ENCODE measurements around the gene RIPK3. TPM values are rescaled to one million over a fixed set of nuclear protein-coding genes. Genes with fewer than 3 reads are reported as not detected.
"Not testable (repeated sequence)": the region's sequence is repeated elsewhere in the genome, so short reads cannot be mapped to it uniquely, and the experiment has no call there.

RIPK3 gene
- 1.4 and 1.8 TPM in 2 replicates for total RNA-seq

DNA sequence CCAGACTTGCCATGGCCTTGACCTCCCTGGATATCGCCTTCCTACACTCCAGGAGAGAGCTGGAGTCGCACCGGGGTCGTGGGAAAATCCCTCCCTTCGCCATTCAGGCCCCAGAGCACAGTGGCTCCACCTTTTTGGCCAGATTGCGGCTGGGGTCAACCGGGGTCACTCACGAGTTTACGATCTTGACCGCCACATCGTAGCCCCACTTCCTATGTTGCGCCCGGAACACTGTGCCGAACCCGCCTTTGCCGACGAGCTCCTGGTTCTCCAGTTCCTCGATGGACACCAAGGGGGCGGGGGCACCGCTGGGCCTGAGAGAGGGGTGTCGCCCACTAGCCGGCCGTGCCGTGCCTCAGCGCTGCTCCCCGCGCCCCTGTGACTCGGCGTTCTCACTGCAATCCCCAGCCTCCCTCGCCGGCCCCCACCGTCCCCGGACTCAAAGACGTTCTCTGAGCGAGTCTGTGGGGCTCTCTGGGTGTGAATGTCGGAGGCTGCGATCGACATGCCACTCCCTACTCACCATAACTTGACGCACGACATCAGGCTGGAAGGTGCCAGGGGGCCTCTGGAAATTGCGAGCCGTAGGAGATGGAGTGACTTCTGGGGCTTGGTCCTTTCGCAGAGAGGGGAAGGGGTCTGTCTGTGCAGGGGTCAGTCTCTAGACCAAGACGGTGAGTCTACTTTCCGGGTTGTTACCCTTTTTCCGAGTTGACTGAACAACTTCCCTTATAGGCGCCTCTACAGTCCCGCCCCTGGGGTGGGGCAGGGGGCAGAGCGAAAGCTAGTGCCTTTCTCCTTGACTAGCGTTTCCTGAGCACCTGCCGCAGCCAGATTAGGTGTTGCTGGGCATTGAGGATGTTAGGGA, at the start of gene RIPK3:
RIPK3 (minus strand) TSS at position 708 of the 868 bp plus-strand sequence; CDS start at position 543, 165 bp downstream.
- DNase-seq (ENCODE audit: low read depth in 2 of 2): peak in 1 of 2 donors; percentile 17

DNA sequence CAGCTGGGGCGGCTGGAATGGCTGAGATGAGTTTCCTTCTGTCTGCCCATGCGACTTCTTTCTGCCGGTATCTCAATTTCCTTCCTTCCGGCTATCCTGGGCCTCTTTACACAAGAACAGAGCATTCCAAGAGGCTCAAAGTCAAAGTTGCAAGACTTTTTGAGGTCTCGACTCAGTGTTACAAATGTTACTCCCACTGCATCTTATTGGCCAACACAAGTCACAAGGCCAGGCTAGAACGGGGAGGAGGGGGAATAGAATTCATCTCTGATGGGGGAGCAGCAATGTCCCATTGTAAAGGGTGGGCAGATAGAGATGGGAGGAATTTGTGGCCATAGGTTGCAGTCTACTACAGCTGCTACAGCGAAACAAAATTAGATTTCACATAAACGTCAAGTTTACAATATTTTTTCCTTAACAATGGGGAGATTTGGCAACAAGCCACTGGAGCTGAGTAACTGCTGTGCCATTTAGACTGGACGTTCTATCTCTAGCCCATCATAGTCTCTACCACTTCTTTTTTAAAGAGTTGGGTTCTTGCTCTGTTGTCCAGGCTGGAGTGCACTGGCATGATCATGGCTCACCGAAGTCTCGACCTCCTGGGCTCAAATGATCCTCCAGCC, 49.5 kb upstream of the RIPK3 start:
- DNase-seq (ENCODE audit: low read depth in 2 of 2): peak in 1 of 2 donors; percentile 69

DNA sequence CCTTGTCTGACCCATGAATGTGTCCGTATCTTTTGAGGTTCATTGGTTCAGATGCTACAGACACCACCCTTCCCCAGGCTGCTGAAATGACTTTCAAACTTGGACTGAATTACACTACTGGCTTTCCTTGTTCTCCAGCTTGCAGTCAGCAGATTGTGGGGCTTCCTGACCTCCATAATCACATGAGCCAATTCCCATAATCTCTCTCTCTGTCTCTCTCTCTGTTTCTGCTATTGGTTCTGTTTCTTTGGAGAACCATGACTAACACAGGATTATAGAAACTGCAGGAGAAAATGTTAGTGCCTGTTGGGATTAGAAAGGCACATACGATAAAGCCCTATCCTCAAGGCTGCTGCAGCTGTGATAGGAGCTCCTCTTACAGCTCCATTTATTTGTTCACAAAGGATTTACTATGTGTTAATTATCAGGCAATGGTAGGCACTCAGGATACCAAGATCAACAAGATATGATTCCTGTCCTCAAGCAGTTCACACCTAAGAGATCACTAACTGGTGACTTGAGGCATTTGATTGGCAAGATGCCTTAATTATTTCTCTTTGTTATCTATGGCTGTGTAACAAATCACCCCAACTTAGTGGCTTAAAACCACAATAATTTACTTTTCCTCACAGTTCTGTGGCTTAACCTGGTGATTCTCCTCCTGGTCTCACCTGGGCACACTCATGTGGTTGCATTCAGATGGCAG, 48.8 kb upstream of the RIPK3 start:
- no peak for DNase-seq (ENCODE audit: low read depth in 2 of 2)

DNA sequence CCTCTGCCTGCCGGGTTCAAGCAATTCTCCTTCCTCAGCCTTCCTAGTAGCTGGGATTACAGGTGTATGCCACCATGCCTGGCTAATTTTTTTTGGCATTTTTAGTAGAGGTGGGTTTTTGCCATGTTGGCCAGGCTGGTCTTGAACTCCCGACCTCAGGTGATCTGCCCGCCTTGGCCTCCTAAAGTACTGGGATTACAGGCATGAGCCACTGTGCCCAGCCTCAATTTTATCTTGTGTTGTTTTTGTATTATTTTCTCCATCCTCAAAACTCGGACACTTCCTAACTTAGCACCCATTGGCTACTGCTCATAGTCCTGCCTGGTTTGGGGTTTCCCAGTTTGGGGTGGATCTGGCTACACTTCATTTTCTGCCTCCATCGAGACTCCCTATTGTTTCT, 47.8 kb upstream of the RIPK3 start:
- not testable (repeated sequence) for DNase-seq (ENCODE audit: low read depth in 2 of 2)

GRCh38 chr14:24387009-24387345, 47.2 kb upstream of the RIPK3 start:
- DNase-seq (ENCODE audit: low read depth in 2 of 2): no peak

DNA sequence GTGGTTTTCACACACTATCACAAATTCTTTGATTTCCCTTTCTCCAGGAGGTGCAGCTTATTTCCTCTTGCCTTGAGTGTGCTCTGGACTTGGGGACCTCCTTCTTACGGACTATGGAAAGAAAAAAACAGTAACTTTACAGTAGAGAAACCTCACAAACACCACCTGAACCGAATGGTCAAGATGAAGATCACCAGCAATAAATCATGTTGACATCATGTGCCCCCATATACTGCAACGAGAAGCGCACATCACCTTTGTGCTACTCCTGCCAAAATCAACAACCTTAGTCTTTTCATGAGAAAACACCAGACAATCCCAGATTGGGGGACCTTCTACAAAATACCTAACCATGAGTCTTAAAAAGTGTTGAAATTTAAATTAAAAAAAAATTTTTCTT, 45.7 kb upstream of the RIPK3 start:
- DNase-seq (ENCODE audit: low read depth in 2 of 2): no peak

DNA sequence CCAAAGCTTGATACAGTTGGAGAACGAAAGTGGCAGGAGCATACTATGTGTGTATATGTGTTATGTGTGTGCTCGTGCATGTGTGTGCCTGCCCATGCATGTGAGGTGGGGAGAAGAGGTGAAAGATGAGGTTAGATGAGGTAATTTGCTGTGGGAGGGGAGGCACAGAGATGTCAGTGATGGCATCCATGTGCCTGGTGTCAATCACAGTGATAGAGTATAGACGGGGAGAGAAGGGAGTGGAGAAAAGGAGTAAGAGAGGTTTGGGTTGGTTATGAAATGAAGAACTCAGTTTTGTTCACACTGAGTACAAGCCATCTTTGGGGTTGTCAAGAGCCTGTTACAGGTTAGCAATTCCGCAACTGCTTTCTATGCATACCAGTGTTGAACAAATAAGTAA, 44.4 kb upstream of the RIPK3 start:
- no peak for DNase-seq (ENCODE audit: low read depth in 2 of 2)

GRCh38 chr14:24382064-24382371, 42.2 kb upstream of the RIPK3 start:
- DNase-seq (ENCODE audit: low read depth in 2 of 2): no peak

DNA sequence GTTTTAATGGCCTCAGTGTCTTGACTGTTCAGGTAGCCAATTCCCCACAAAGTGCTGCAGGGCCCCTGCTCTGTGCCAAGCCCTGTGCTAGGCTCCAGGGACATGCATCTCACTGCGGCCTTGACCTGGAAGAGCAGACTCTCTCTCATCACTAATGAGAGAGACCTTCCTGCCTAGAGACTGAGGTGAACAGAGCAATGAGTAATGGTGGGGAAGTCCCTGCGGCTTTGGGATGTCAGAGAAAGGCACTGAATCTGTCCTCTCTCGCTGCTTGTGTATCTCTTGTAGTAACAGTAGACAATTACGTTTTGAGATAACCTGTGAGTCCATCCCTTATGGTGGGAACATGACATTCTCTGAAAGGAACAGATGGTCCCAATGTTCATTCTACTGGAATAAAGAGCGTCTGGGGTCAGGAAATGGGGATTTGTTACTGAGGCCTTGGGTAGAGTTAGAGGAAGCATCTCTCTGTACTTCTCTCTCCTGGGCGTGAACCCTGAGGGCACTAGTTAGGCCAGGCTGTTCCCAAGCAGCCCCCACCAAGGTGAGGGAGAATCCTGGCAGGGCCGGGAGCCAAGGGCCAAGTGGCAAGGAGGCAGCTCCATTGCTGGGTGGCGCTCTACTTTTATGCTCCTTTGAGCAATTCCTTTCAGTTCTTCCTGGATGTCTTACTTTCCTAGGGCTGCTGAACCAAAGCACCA, 41.7 kb upstream of the RIPK3 start:
- DNase-seq (ENCODE audit: low read depth in 2 of 2): no peak

DNA sequence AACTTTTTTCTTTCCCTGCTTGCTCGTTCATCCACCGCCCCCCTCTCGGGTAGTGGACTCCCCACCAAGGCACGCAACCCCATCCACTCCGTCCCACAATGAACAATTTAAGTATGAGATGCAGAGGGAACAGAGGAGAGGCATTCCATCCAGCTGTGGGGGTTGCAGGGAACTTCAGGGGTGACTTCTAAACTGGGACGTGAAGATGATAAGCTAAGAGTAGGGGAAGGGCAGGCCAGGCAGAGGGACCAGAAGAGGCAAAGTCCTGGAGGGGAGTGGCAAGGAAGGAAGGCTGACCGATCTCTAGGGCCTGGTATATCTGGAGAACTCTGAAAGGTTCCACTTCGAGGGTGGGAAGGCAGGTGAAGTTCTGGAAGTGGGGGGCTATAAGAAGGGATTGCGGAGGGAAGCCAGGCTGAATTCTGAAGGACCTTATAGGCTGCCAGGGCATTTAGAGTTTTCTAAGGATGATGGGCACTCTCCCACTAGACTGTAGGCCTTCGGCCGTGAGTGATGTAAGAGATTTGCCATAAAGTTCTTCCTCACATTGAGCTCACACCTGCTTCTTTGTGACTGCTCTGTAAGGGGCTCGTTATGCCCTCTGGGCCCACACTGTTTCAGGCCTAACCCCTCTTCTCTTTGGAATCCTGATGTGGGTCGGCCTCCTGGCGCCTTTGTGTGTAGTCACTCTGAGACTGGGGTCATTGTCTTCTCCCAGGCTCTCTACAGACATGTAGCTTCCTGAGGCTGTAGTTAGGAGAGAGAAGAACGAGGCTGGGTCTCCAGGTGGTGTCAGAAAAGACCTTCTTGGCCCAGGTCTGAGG, 40.3 kb upstream of the RIPK3 start:
- no peak for DNase-seq (ENCODE audit: low read depth in 2 of 2)

GRCh38 chr14:24378981-24379906, 39.5 kb upstream of the RIPK3 start:
- DNase-seq (ENCODE audit: low read depth in 2 of 2): no peak

- no peak for DNase-seq (ENCODE audit: low read depth in 2 of 2)
Measured at GRCh38 chr14:24378327-24378726, 38.5 kb upstream of the RIPK3 start.

- DNase-seq (ENCODE audit: low read depth in 2 of 2): no peak
Measured at GRCh38 chr14:24377657-24378056, 37.9 kb upstream of the RIPK3 start.

GRCh38 chr14:24377126-24377525, 37.3 kb upstream of the RIPK3 start:
- DNase-seq (ENCODE audit: low read depth in 2 of 2): no peak

- no peak for DNase-seq (ENCODE audit: low read depth in 2 of 2)
Measured at GRCh38 chr14:24376448-24377070, 36.8 kb upstream of the RIPK3 start.

GRCh38 chr14:24372701-24373416, 33.1 kb upstream of the RIPK3 start:
- DNase-seq (ENCODE audit: low read depth in 2 of 2): peak in 1 of 2 donors; percentile 22

- DNase-seq (ENCODE audit: low read depth in 2 of 2): not testable (repeated sequence)
Measured at GRCh38 chr14:24371605-24372004, 31.8 kb upstream of the RIPK3 start.

GRCh38 chr14:24370748-24371147, 31.0 kb upstream of the RIPK3 start:
- no peak for DNase-seq (ENCODE audit: low read depth in 2 of 2)
